Kidney (tissue), 14 donors: ENCODE measurements around the gene MROH2A. TPM values are rescaled to one million over a fixed set of nuclear protein-coding genes. Genes with fewer than 3 reads are reported as not detected.

ENCODE experiments used
- DNase-seq, 5 donors: peaks; one replicate each; pipeline ENCODE4 v3.0.0-alpha.2; 2013 to 2020
- FAIRE-seq: peaks from 2 replicates; lab custom pipeline; 2012; peaks lifted over from hg19 to GRCh38; lab: Jason Lieb, UNC
- H3K27ac ChIP-seq, 2 donors: one replicate each; pipeline ENCODE4 v1.7.0; 2013; ENCODE audit warnings: low read depth in 2 of 2, low read length in 2 of 2, inconsistent platforms in 1 of 2
- H3K27me3 ChIP-seq: one replicate; pipeline ENCODE4 v1.7.1; 2013; ENCODE audit warnings: low read length, inconsistent platforms; ENCODE audit not compliant: control insufficient read depth, insufficient read depth
- H3K36me3 ChIP-seq, 3 donors: one replicate each; pipeline versions ENCODE4 v1.7.0 to v1.7.1; 2013; ENCODE audit warnings: low read length in 3 of 3, control low read depth in 1 of 3, inconsistent platforms in 1 of 3; ENCODE audit not compliant: insufficient read depth in 3 of 3, control insufficient read depth in 2 of 3
- H3K4me1 ChIP-seq, 3 donors: one replicate each; pipeline versions ENCODE4 v1.7.0 to v1.7.1; 2013; ENCODE audit warnings: low read length in 3 of 3, inconsistent platforms in 1 of 3, low read depth in 1 of 3; ENCODE audit not compliant: control insufficient read depth in 2 of 3, insufficient read depth in 2 of 3
- H3K4me3 ChIP-seq, 3 donors: one replicate each; pipeline versions ENCODE4 v1.7.0 to v1.8.1; 2013; ENCODE audit warnings: low read length in 3 of 3, control low read depth in 1 of 3, inconsistent platforms in 1 of 3
- H3K9ac ChIP-seq, 3 donors: one replicate each; pipeline versions ENCODE4 v1.7.0 to v1.7.1; 2013; ENCODE audit warnings: low read length in 3 of 3, control low read depth in 1 of 3, inconsistent platforms in 1 of 3
- H3K9me3 ChIP-seq, 3 donors: one replicate each; pipeline versions ENCODE4 v1.7.0 to v1.7.1; 2013; ENCODE audit warnings: low read length in 3 of 3, control low read depth in 1 of 3, inconsistent platforms in 1 of 3; ENCODE audit not compliant: control insufficient read depth in 2 of 3, insufficient read depth in 1 of 3
- CTCF ChIP-seq: IDR thresholded peaks from 3 replicates; pipeline ENCODE4 v1.5.1; 2012; ENCODE audit warnings: mild to moderate bottlenecking, moderate library complexity, borderline replicate concordance; ENCODE audit not compliant: insufficient read depth; ENCODE audit errors: extremely low read depth
- intact Hi-C: fragments of 100-400 bp; cut with DNase I; formaldehyde crosslinking; loops from one replicate; pipeline ENCODE4 v1.11.1; 2022
- polyA plus RNA-seq: library from polyadenylated mRNA; stranded (reverse); fragments of 350-450 nt; fragmentation: Illumina TruSeq; extraction: RNeasy Lipid Tissue Mini Kit (QIAGEN cat#74804); gene quantifications from one replicate; pipeline ENCODE4 v1.2.3, GENCODE V29; 2014; ENCODE audit warnings: low read depth, low replicate concordance; ENCODE audit not compliant: insufficient read depth
- total RNA-seq: library from RNA; stranded (reverse); fragmentation: NEBNext Ultra II Directional; extraction: Animal tissue kit (Norgen Biotek cat#: 25700); gene quantifications from one replicate; pipeline ENCODE4 v1.2.1, GENCODE V29; 2021
- donor health status: control.
- donor health status: control.
- donor health status: control.
- donor health status: control.
- donor health status: control.
- donor health status: DM: yes; HTN: yes; CAD: no.
- donor health status: Normal renal cell carcinoma (clear cell type).

Gene MROH2A
- total and polyA plus RNA-seq, 2 donors from 2014 or later, result 1.8 TPM; not detected in 1

DNA sequence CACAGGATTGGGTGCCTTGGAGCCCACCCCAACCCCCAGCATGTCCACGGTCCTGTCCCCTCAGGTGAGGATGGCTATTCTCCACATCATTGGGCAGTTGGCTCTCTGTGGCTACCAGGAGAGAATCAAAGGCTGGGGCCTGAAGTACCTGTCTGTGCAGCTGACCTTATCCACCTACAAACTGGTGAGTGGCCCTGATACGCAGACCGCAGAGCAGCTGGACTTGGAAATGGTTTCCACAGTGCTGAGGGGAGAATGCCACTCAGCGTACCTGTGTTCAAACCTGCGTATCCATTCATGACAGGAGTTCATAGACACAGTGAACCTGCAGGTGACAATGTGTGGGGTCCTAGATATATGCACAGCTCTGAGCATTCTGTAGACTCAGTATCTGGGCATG, 21.6 kb downstream of the MROH2A start:
- H3K27ac ChIP-seq, result no peak overlapping the region
- H3K27me3 ChIP-seq, result no peaks in the 10 kb centered on the region
- no peaks in the 10 kb centered on the region for H3K9me3 ChIP-seq
- no peak overlapping the region for H3K9ac ChIP-seq
- intact Hi-C loops, result no loop called here
- FAIRE-seq (no peak), DNase-seq (no peak)
- no peak overlapping the region for H3K4me3 ChIP-seq
- TF ChIP-seq CTCF, result no peak
- H3K36me3 ChIP-seq, result no peaks in the 10 kb centered on the region
- no peaks in the 10 kb centered on the region for H3K4me1 ChIP-seq

GRCh38 chr2:233800208-233800607, 22.1 kb downstream of the MROH2A start:
- Histone ChIP-seq H3K9me3 (no peaks in the 10 kb centered on the region), H3K4me1 (no peaks in the 10 kb centered on the region), H3K4me3 (no peak overlapping the region), H3K9ac (no peak overlapping the region), H3K27me3 (no peaks in the 10 kb centered on the region), H3K27ac (no peak overlapping the region), H3K36me3 (no peaks in the 10 kb centered on the region)
- no peak for FAIRE-seq
- intact Hi-C loops, result no loop called here
- DNase-seq, result no peak
- no peak for TF ChIP-seq CTCF

DNA sequence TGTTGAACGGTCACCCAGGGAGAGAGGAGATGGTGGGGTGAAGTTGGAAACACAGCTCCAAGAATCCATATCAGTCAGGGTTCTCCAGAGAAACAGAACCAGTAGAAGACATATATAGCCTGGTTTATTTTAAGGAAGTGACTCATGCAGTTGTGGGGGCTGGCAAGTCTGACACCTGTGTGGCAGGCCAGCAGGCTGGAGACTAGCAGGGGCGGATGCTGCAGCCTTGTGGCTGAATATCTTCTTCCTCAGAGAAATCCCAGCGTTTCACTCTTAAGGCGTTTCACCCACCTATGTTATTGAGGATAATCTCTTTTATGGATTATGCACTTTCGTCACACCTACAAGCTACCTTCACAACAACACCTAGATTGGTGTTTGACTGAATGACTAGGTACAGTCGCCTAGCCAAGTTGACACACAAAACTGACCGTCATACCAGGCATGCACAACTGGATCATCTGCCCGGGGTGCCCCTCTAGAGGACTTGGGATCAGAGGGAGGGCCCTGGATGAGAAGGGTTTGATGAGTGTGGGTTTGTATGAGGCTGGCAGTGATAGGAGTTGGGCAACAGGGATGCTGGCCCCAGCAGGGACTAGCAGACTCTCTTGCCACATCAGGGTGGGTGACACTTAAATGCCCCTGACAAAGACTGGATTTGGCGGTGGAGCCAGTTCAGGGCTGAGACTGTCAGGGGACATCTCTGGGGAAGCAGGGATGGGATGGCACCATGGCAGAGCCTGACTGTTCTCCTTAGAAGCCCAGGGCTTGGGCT, 23.4 kb downstream of the MROH2A start:
- H3K9ac ChIP-seq, result no peak overlapping the region

More for the DNA sequence above, 23.4 kb downstream of the MROH2A start:
- H3K4me1 ChIP-seq, result no peaks in the 10 kb centered on the region
- H3K27ac ChIP-seq, result no peak overlapping the region
- no peak for TF ChIP-seq CTCF
- no peaks in the 10 kb centered on the region for H3K36me3 ChIP-seq
- no peaks in the 10 kb centered on the region for H3K27me3 ChIP-seq
- no peak for FAIRE-seq
- no peaks in the 10 kb centered on the region for H3K9me3 ChIP-seq
- DNase-seq, result no peak
- intact Hi-C loops, result no loop called here
- no peak overlapping the region for H3K4me3 ChIP-seq
